ENCODE results near the gene RNF175. TPM values are rescaled to one million over a fixed set of nuclear protein-coding genes. Genes with fewer than 3 reads are reported as not detected.

The RNF175 gene
- total RNA-seq, 2 experiments from 2014 or later: not detected

GRCh38 chr4:153661215-153661822 lies 98.5 kb downstream of the RNF175 start:
- POLR2A ChIA-PET: interaction anchor here (1.2 kb wide), 1 partner anchor 30 kb away, joined by 3 read pairs; no protein-coding TSS in a partner anchor
- Mint-ChIP-seq H3K9me3 (no peaks in the 10 kb centered on the region), H3K36me3 (ENCODE audit: low read depth) (no peaks in the 10 kb centered on the region), H3K4me3 (no peak overlapping the region), H3K4me1 (ENCODE audit: low read depth) (no peaks in the 10 kb centered on the region), H3K27me3 (no peaks in the 10 kb centered on the region), H3K27ac (no peak overlapping the region)
- intact Hi-C loops (cut with micrococcal nuclease): no loop called here
- DNase-seq (no peak), ATAC-seq (no peak)
- CTCF ChIA-PET: interaction anchor here (1.7 kb wide), 1 partner anchor 18 kb away, joined by 4 read pairs; no protein-coding TSS in a partner anchor
- TF ChIP-seq, protein P1, sequence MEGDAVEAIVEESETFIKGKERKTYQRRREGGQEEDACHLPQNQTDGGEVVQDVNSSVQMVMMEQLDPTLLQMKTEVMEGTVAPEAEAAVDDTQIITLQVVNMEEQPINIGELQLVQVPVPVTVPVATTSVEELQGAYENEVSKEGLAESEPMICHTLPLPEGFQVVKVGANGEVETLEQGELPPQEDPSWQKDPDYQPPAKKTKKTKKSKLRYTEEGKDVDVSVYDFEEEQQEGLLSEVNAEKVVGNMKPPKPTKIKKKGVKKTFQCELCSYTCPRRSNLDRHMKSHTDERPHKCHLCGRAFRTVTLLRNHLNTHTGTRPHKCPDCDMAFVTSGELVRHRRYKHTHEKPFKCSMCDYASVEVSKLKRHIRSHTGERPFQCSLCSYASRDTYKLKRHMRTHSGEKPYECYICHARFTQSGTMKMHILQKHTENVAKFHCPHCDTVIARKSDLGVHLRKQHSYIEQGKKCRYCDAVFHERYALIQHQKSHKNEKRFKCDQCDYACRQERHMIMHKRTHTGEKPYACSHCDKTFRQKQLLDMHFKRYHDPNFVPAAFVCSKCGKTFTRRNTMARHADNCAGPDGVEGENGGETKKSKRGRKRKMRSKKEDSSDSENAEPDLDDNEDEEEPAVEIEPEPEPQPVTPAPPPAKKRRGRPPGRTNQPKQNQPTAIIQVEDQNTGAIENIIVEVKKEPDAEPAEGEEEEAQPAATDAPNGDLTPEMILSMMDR (IDR thresholded peaks at IDR 0.05): no peak

Other genes with a start within 250 kb of the RNF175 start
- 1 to 10 TPM in 1 of 2 experiments, under 1 TPM in 1; 0.56 to 1.8 TPM for gene TLR2, start 75.7 kb downstream of the RNF175 start, total RNA-seq
- gene SFRP2, start 29.1 kb upstream of the RNF175 start, total RNA-seq: not detected